Kasumi-1 (cell line): ENCODE measurements around the gene PLEKHG3.
A peak's percentile ranks its signal among the peaks of the same experiment; 100 is the strongest.

Experiments used
- DNase-seq, 2 experiments: peaks; one replicate each; lab custom pipeline; 2025; lab: John Stamatoyannopoulos, UW

Gene PLEKHG3

DNA sequence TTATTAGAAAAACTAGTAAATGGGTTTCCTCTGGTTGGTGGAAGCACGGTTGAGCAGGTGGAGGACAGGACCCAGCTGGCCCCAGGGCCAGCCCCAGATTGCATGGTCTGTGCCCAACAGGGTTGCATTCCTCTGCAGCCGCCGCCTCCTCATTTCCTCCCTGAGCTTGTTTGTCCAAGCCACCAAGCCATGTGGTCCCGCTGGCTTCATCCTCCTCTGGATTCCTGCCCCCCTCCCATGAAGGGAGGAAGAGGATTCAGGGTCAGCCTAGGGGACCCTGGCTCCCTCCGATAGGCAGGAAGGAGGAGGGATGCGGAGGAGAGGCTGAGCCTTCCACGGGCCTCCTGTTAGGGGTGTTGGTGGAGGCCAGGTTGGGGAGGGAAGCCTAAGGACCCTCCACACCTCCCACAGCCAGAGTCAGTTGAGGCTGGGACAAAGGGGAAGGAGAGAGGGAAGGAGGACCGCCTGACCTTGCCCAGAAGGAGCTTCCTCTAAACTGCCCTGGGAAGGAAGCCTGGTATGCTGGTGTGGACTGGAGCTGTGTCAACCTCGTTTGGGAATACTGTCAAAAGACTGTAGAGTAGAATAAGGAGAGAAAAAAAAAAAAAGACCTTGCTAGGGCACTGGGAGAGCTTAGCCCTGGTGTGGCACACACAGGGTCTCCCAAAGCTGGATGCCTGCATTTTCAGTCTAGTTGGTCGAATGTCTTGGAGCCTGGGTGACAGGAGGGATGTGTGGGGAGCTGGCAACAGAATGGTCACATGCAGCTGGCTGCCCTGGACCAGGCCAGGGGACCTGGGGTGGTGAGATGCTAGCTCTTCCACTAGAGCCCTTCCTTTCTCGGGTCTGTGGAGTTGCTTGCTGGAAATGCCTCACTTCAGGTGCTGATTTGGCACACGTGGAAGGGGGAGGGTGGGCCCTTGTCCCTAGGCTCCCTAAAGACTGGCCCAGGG is 42.4 kb downstream of the PLEKHG3 start:
- no peak for DNase-seq

DNA sequence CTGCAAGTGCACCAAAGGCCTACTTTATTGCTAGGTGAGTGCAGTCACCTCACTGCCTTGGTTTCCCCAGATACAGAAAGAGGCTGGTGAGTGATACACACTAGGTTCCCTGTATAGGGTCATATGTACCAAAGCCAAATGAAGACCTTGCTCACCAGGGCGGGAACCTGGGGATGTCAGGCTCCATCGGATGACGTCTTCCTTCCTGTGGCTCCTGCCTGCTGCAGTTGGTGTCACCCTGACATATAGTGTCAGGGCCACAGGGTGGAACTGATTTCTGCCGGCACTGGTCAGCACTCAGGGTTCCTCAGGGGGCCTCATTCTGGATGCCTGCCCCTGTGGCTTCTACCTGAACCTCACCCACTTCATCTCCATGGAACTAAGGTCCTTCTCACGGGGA is 43.1 kb downstream of the PLEKHG3 start:
- DNase-seq = no peak

DNA sequence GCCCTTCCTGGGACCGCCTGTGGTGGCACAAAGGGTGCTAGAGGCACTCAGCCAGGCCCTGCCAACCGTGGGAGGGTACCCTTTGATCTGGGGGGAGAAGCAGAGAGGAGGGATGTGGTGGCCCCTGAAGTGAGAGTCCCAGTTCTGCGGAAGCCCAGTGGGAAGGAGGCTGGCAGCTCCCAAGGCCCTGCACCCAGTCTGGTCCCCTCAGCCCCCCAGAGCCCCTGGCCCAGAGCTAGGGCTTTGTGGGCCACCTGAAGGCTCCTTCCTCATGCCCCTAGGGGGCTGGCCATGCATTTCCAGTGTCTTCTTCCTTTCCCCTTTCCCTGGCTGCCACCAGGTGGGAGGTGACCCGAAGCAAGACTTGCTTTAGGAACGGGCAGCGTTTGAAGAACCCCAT is 44.3 kb downstream of the PLEKHG3 start:
- DNase-seq = no peak

DNA sequence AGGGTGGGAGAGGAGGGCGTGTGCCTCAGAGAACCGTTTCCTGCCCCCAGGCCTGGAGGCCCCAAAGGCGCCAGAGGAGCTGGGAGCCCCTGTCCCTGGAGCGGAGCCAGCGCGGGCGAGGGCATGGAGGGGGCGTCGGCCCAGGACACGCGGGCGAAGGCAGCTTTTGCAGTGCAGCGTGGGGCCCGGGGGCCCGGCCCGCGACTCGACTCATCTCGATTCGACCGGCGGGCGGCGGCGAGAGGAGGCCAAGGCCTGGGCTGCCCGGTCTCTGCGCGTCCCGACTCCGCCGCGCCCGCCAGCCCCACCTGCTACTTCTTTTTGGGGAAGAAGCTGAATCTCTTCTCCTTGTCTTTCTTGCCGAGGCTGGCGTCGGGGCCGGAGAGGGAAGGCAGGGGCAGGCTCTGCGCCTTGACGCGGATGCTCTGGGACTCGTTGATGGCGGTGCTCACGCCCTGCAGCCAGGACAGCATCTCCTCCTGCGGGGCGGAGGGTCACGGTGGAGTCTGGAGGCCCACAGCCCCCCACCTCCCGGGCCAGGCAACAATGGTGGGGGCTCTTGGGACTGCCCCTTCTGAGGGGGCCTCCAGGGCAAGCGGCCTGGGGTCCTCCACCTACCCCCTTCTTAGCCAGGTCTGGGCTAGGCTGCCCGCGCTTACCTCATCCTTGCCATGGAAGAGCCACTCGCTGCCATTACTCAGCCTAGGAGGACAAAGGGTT is 44.9 kb downstream of the PLEKHG3 start:
- DNase-seq = no peak

DNA sequence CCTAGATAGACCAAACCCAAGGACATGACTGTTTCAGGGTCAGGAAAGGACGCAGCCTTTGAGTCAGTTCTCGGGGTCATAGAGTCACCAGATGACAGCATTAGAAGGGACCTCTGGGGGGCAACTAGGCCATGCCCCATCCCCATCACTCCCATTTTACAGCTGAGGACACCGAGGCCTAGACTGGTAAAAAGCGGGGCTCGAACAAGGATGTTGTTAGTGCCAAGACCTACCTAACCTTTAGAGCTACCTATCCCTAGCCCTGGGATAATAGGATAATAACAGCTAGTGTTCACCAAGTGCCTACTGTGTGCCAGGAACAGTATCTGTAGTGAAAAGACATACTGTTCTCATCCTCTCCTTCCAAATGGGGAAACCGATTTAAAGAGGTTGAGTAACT is 48.7 kb downstream of the PLEKHG3 start:
- DNase-seq = no peak

DNA sequence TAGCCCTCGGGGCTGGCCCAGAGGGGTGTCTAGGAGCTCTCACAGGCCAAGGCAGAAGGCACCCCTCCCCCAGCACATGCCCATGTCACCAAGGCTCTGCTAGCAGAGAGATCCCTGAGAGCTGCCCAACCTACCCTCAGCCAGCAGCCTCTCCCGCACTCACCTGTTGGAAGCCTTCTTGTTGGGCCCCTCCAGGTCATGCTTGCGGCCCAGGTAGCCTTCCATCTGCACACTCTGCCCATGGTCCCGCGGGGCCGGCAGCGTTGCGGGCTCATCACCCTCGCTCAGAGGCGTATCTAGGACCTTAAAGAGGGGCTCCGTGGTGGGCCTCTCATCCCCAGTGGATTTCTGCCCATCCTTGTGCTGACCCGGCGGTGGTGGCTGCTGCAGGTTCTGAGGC is 49.1 kb downstream of the PLEKHG3 start:
- no peak for DNase-seq

DNA sequence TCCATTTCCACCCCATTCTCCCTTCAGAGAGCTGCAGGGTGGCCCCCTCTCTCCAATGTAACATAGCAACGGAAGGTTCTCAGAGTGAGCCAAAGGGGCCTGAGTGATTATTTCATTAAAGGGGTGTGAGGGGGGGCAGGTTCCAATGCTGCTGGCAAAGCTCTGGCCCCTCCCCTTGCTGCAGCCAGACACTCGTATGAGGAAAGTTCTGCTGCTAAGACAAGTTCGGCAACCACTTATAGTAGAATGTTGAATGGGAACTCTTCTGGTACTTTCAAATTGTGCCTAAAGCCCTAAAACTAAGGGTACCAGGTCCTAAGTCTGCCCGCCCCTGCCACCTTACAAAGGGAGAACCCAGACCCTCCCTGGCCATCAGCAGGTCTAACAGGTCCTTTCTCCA is 49.8 kb downstream of the PLEKHG3 start:
- no peak for DNase-seq

DNA sequence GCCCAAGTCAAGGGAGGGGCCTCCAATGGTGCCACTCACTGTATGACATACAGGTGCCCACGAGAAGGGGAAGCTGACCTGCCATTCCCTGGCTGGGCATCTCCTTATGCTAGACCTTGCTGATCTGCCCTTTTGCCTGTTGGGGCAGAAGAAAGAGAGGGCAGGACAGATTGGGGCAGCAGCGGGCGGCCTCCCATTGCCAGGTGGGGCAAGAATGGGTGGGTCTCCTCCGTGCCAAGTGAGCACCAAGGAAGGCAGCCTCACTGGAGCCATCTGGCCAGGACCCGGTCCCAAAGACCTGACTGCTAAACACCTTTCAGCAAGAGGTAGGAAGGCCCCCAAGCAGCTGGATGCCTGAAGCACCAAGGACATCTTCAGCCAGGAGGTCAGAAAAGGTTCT is 50.5 kb downstream of the PLEKHG3 start:
- DNase-seq = no peak

DNA sequence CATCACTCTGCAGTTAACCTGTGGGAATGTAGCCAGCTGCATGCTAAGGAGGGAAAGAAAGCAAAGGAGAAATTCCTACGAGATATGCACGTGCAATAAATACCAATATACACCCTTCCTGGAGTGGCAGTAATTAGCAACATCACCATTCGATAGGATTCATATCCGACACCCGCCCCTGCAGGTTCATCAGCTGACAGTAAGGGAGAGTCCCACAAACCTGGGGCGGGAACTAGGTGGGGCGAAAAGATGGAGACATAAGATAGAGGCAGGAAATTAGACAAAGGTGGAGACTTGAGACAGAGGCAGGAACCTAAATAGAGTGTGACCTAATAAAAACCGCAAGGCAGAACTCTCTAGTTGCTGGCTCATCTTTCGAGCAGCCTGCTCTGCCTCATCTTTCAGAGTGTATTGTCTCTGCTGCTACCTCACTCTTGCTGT is 51.6 kb downstream of the PLEKHG3 start:
- no peak for DNase-seq

DNA sequence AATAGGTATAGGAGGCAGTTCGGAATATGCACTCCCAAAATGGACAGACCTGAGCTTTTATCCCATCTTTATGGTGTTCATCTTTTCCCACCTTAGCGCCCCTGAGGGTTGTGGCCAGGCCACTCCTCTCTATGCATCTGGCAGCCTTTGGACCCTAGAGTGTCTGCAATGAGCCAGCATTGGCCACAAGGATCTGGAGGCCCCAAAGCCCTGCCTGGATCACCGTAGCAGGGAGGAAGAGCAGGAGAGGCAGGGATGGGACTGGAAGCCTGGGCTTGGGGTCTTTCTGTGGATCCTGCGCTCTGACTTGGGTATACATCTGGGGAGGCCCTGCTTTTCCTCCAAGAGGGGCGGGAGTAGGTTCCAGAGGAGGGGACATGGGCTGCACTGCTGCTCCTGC is 52.5 kb downstream of the PLEKHG3 start:
- DNase-seq = no peak

DNA sequence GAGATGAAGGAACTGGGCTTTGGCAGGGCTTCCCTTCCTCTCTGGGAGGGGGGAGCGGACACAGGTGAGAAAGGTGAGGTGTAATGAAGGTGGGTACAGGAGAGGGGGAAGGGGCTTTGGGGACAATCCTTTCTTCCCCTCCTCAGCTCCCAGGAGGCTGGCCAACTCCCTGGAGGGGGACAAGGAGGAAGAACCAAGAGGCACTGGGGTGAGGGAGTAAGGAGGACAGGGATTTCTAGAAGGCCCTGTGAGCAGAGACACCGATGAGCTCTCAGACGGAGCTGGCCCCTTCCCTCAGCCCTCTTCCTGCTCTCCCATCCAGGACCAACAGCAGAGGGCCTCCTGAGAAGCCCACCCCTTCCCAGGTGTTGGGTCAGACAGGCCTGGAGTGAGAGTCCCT is 53.4 kb downstream of the PLEKHG3 start:
- DNase-seq = no peak

DNA sequence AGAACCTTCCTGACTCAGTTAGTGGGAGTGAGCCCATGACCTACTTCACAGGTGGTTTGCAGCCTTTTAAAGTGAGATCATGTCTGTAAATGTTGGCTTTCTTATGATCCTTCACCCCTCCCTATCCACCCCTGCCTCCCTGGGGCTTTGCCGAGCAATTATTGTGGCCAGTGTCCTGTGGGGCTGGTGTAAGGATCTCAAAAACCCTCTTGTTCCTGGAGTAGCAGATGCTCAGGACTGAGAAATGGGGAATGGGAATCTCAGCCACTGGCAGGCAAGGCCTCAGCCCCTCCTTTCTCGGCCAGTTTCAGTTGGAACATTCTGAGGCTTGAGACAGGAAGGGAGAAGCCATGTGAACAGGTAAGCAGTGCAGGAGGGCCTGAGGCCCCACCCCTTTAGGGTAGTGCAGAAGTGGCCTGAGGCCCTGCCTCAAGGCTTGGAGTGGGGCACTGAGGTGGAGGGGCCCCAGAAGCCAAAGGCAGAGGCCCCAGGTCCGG is 53.8 kb downstream of the PLEKHG3 start:
- no peak for DNase-seq

DNA sequence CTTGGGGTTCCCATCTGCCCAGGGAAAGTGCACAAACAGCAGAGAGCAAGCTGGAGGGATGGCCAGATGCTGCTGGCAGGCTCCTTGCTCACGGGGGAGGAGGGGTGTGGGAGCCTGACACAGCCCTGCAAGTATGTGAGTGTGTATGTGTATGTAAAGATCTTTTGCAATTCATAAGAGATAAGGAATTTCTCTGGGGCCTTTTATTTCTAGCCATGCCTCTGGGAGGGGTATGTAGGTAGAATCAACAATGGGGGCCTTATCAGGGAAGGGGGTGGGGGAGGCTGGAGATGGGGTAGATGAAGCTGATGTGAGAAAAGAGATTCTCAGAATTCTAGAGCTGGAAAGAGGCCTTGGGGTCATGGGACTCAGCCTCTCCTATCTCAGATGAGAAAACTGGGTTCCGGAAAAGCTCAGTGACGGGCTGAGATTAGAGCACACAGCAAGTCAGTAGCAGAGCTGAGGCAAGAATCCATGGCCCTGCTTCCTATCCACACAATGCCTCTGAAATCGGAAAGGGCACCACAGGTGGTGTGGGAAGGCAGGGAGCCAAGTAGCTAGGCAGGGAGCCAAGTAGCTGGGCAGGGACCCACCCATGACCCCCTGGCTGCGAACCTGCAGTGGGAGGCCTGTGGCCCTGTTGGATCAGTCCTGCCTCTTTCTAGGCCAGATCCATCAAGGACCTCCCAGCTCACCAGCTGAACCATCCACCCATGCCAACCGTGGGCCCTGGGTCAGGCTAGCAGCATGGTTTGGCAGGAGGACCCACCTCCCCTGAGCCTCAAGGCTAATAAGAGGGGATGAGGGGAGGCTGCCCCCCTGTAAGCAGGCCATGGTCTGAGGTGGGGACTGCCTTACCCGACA is 54.7 kb downstream of the PLEKHG3 start:
- no peak for DNase-seq

DNA sequence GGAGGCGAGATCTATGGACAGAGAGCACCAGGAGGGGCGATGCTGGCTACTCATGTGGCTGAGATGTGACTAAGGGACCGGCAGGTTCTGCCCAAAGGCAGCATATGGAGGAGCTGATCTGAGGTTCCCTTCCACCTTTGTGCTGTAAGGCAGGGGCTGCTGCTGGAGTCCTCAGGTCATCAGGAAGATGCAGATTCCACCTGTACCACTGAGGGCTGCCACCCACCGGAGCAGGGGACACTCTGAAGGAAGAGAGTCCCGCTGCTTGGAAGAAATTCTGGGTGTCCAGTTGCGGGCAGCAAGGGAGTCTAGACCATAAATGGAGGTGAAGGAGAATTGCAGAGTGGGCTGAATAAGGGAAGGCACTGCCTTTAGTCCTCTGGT is 55.3 kb downstream of the PLEKHG3 start:
- no peak for DNase-seq

DNA sequence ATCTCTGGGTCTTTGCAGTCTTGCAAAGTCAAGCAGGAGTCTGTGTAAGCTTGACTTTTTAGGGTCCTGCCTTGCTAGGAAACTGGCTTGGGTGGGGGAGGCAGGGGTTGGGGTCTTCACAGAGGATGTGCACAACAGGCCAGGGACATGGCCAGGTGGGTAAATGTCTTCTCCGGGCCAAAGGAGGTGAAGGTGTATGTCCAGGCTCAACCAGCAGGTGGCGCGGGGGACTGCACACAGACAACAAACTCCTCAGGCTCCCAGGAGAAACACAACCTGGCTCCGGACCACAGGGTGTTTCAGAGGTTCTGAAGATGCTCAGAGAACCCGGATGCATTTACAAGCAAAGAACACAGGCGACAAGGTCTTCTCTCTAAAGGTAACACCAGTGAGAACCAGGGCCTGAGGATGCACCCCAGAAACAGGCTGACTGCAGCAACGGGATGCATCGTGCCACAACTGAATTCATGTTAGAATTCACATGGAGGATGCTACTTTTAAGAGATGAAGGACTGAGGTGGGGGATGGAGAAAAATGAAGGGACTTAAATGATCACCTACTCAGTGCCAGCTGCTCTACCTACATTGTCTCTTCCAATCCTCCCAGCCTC is 56.0 kb downstream of the PLEKHG3 start:
- peak; percentile 22 to 38 for DNase-seq

DNA sequence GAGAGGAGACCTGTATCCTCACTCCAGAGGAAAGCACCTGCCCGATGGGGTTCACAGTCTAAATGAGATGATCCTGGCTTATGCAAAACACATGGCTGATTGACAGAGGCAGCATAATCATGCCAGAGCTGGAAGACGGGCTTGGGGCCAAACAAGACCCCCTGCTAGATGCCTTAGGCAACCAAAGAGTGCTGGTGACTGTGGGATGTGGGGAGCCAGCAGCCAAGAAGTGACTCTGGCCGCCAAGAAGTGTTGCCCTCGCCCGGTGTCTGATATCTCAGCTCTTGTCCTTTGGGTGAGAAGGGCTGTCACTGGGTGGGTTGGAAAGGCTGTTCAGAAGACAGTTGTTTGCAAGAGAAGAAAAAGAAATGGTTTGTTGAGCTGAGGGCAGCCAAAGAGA is 56.7 kb downstream of the PLEKHG3 start:
- no peak for DNase-seq

DNA sequence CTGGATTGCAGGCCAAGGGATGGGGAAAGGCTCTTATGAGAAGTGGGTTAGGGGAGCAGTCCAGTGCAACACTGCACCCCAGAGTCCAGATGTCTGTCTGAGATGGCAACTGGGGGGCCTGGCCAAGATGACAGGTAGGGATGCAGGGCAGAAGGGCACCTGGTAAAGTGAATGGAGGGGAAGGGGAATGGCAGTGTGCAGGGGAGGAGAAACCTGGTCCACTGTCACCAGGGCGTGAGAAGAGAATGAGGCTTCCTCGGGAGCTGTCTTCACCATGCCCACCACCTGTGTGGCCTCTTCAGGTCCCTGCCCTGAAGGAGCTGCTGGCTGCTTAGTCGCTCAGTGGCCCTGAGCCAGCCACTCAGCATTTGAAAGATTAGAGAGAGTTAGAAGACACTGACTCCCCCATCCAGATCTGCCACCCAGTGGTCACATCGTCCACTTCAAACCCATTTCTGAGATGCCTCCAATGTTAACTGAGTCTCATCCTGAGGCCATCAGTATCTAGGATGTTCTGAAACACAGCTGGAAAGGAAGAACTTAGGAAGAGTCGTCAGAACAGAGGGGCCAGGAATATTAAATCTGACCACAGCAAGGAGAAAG is 57.3 kb downstream of the PLEKHG3 start:
- DNase-seq = no peak

DNA sequence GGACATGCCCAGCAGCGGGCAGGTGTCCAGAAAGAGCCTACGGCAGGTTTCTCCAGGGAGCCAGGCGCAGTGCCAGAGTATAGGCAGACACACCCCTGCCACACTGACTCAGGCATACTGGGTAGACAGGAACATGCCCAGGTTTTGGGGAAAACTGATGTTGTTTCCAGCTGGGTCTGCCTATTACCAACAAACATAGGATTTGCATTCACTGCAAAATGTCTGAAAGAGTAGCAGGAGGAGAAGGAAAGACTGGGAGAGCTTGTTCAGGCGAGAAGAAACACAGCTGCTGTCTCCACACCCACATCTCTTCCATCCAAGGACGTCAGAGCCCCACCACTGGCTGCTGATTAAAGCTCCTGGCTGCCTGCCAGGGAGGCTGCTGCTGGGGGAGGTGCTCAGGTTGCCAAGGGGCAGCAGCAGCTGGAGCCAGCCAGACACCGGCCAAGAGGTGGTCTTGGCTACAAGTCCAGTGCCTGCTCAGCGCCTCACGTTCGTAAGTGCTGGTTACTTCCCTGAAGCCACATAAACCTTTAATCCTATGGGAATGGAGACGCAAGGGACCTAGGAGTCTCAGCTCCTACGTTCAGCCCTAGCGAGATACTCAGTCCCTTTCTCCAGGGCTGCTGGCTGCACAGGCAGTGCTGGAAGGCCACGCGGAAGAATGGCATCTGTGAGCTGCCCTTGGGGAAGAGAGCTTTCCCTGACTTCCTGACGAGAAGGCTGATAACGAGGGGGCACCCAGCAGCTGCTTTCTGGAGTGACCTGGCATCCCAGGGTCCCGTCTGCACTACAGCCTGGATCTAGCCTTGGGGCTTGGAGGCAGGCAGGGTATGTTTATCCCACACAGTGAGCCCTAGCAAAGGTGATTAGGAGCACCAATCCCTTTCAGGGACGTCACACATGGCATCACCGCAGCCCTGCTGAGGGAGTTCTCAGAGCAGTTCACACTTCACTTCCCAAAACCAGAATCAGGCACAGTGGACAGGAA is 58.1 kb downstream of the PLEKHG3 start:
- peak; percentile 28 to 40 for DNase-seq

DNA sequence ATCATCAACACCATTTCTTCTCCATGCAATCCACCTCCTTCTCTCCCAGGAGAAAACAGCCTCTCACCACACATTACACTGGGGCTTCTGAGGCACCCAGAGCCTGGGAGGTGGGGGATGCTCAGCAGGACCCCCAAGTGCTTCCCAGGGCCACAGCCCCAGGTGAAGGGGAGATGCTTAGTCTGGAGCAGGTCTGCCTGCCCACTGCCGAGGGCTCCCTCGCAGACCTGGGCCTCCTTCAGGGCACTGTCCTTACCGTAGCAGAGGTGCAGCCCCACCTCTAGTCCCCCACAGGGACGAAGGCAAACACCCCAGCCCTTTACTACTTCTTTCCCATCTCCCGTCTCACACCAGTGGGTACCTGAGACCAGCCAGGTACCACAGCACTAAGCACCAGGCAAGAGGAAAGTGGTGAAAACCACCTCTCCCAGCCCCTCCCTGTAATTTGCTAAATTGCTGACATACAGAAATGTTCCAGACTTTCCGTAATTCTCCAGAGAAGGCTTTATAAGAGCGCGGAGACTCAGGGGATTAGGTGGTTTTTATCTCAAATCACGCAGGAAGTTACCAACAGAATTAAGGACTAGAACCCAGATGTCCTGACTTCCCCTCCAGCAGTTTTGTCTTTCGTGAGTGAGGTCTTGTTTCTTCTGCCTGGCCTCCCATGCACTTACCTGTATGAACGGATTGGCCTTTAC is 59.0 kb downstream of the PLEKHG3 start:
- DNase-seq = no peak
